ENCODE measurements around the gene PLXNA4.

GRCh38 chr7:132596588-132596987 lies 20.3 kb upstream of the PLXNA4 start:
- TF ChIP-seq CTCF (conservative IDR thresholded peaks at IDR 0.05) (no peak), EZH2 (IDR thresholded peaks at IDR 0.05; ENCODE audit: low read depth) (no peak)

Measured in PC-9 (cell line).